Activated effector memory CD4-positive, alpha-beta T cell treated with anti-CD3 and anti-CD28 coated beads, Interleukin-2, amount 50 U/mL, for 16 hours (primary cell): ENCODE data around the gene ANLN.
"Not testable (repeated sequence)": the region's sequence is repeated elsewhere in the genome, so short reads cannot be mapped to it uniquely, and the experiment has no call there.

Source experiments
- DNase-seq: peaks from one replicate; pipeline ENCODE4 v3.0.0-alpha.2; 2020

ANLN gene

GRCh38 chr7:36415144-36415543 is 25.5 kb downstream of the ANLN start:
- no peak for DNase-seq

- no peak for DNase-seq
Observed at GRCh38 chr7:36416251-36416650, 26.6 kb downstream of the ANLN start.

GRCh38 chr7:36420307-36420706 is 30.6 kb downstream of the ANLN start:
- DNase-seq, result no peak

- DNase-seq, result no peak
Observed at GRCh38 chr7:36422072-36422471, 32.4 kb downstream of the ANLN start.

GRCh38 chr7:36423633-36424032 is 34.0 kb downstream of the ANLN start:
- DNase-seq, result no peak

GRCh38 chr7:36430186-36430585 is 40.5 kb downstream of the ANLN start:
- DNase-seq, result no peak

- DNase-seq, result no peak
Observed at GRCh38 chr7:36430881-36431280, 41.2 kb downstream of the ANLN start.

- no peak for DNase-seq
Observed at GRCh38 chr7:36438211-36438610, 48.5 kb downstream of the ANLN start.

GRCh38 chr7:36439624-36440023 is 50.0 kb downstream of the ANLN start:
- DNase-seq, result no peak

- no peak for DNase-seq
Observed at GRCh38 chr7:36440880-36441279, 51.2 kb downstream of the ANLN start.

- no peak for DNase-seq
Observed at GRCh38 chr7:36441344-36442022, 51.8 kb downstream of the ANLN start.

- no peak for DNase-seq
Observed at GRCh38 chr7:36448781-36449379, 59.2 kb downstream of the ANLN start.

- DNase-seq, result no peak
Observed at GRCh38 chr7:36449685-36450084, 60.0 kb downstream of the ANLN start.

GRCh38 chr7:36453769-36454168 is 64.1 kb downstream of the ANLN start:
- no peak for DNase-seq

GRCh38 chr7:36455646-36456045 is 66.0 kb downstream of the ANLN start:
- DNase-seq, result no peak

- DNase-seq, result no peak
Observed at GRCh38 chr7:36456138-36456537, 66.5 kb downstream of the ANLN start.

GRCh38 chr7:36456548-36456947 is 66.9 kb downstream of the ANLN start:
- no peak for DNase-seq

- DNase-seq, result no peak
Observed at GRCh38 chr7:36459236-36459960, 69.7 kb downstream of the ANLN start.

- DNase-seq, result no peak
Observed at GRCh38 chr7:36460811-36461429, 71.3 kb downstream of the ANLN start.

GRCh38 chr7:36462551-36463137 is 73.0 kb downstream of the ANLN start:
- DNase-seq, result no peak

GRCh38 chr7:36464271-36464670 is 74.6 kb downstream of the ANLN start:
- no peak for DNase-seq

- DNase-seq, result not testable (repeated sequence)
Observed at GRCh38 chr7:36466001-36466400, 76.3 kb downstream of the ANLN start.

- no peak for DNase-seq
Observed at GRCh38 chr7:36468370-36469101, 78.9 kb downstream of the ANLN start.
